H1 (cell line): Measurements from ENCODE around the gene CFAP97. TPM values are rescaled to one million over a fixed set of nuclear protein-coding genes. Genes with fewer than 3 reads are reported as not detected.

Source experiments
- CTCF ChIA-PET: fragments of 300-600 bp; sonication (Branson Sonifier 250); formaldehyde crosslinking; loops from one replicate; lab custom pipeline; 2021; ENCODE audit not compliant: partially characterized antibody; lab: Charles Lee
- POLR2A ChIA-PET: fragments of 300-600 bp; sonication (Branson Sonifier 250); formaldehyde crosslinking; loops from one replicate; lab custom pipeline; 2021; ENCODE audit warnings: inconsistent platforms; ENCODE audit not compliant: partially characterized antibody; lab: Charles Lee
- DNase-seq, 2 experiments: peaks; one replicate each; pipeline versions ENCODE4 v3.0.0 to v3.0.0-alpha.2; 2010 to 2022; ENCODE audit warnings: low spot score in 2 of 2, low read depth in 1 of 2, mixed read lengths in 1 of 2
- FAIRE-seq: peaks from 2 replicates; lab custom pipeline; 2011; peaks lifted over from hg19 to GRCh38; lab: Jason Lieb, UNC
- H2AFZ ChIP-seq: 2 replicates; pipeline ENCODE4 v1.8.1; 2012; ENCODE audit warnings: low read length, inconsistent platforms
- H2AK5ac ChIP-seq: 2 replicates; pipeline ENCODE4 v1.6.1; 2013; ENCODE audit warnings: low read depth, low read length
- H2BK120ac ChIP-seq: replicated peaks from 2 replicates; pipeline ENCODE3; 2013; ENCODE audit warnings: low read depth, low read length, inconsistent platforms
- H2BK12ac ChIP-seq: 2 replicates; pipeline ENCODE4 v1.6.1; 2013; ENCODE audit warnings: low read depth, low read length
- H2BK15ac ChIP-seq: 2 replicates; pipeline ENCODE4 v1.6.1; 2013; ENCODE audit warnings: low read length
- H2BK20ac ChIP-seq: 2 replicates; pipeline ENCODE4 v1.6.1; 2013; ENCODE audit warnings: low read length
- H2BK5ac ChIP-seq: 2 replicates; pipeline ENCODE4 v1.6.1; 2013; ENCODE audit warnings: low read depth, low read length
- H3K14ac ChIP-seq: 2 replicates; pipeline ENCODE4 v1.6.1; 2013; ENCODE audit warnings: inconsistent platforms; ENCODE audit not compliant: insufficient read length
- H3K18ac ChIP-seq: 2 replicates; pipeline ENCODE4 v1.6.1; 2013; ENCODE audit warnings: low read length; ENCODE audit errors: extremely low read depth
- H3K23ac ChIP-seq: 2 replicates; pipeline ENCODE4 v1.6.1; 2013; ENCODE audit warnings: inconsistent platforms; ENCODE audit not compliant: insufficient read length
- H3K23me2 ChIP-seq: 2 replicates; pipeline ENCODE4 v1.6.1; 2013; ENCODE audit warnings: low read depth, low read length
- H3K27ac ChIP-seq: 2 replicates; pipeline ENCODE4 v1.6.1; 2011; ENCODE audit warnings: low read depth, low read length, inconsistent platforms
- H3K27me3 ChIP-seq, 4 experiments: replicated peaks in 1 of 4; 1 replicate in 1 of 4; 2 replicates in 3 of 4; pipeline versions ENCODE4 v1.6.1 to v1.8.1; 2011 to 2013; ENCODE audit warnings: low read length in 3 of 4, mild to moderate bottlenecking in 3 of 4, inconsistent platforms in 2 of 4, mixed read lengths in 2 of 4, moderate library complexity in 1 of 4; ENCODE audit not compliant: control insufficient read depth in 3 of 4, insufficient read depth in 3 of 4; ENCODE audit errors: extremely low read depth in 1 of 4
- H3K36me3 ChIP-seq, 4 experiments: 2 replicates each; pipeline versions ENCODE4 v1.6.1 to v1.8.1; 2011 to 2013; ENCODE audit warnings: mild to moderate bottlenecking in 4 of 4, low read length in 3 of 4, moderate library complexity in 2 of 4, control low read depth in 1 of 4, inconsistent platforms in 1 of 4; ENCODE audit not compliant: insufficient read depth in 4 of 4, control insufficient read depth in 2 of 4
- H3K4ac ChIP-seq: replicated peaks from 2 replicates; pipeline ENCODE3; 2013; ENCODE audit warnings: low read length, low read depth, mixed read lengths, inconsistent platforms; ENCODE audit not compliant: insufficient read length
- H3K4me1 ChIP-seq, 4 experiments: replicated peaks in 1 of 4; 1 replicate in 1 of 4; 2 replicates in 3 of 4; pipeline versions ENCODE4 v1.6.1 to v1.8.1; 2011 to 2013; ENCODE audit warnings: low read length in 3 of 4, inconsistent platforms in 2 of 4, mixed read lengths in 1 of 4; ENCODE audit not compliant: insufficient read depth in 4 of 4, control insufficient read depth in 3 of 4
- H3K4me2 ChIP-seq, 2 experiments: 2 replicates each; pipeline versions ENCODE4 v1.6.1 to v1.8.1; 2011 to 2013; ENCODE audit warnings: low read depth in 2 of 2, low read length in 2 of 2, control low read depth in 1 of 2, inconsistent platforms in 1 of 2, mild to moderate bottlenecking in 1 of 2; ENCODE audit not compliant: insufficient read depth in 1 of 2
- H3K4me3 ChIP-seq, 4 experiments: fragments of 200-600, 300-600 bp in 1 of 4; sonication (generic), shearing (Covaris generic), sonication (Bioruptor Twin) in 1 of 4; 2 replicates each; pipeline versions ENCODE4 v1.5.1 to v1.8.1; 2011 to 2016; ENCODE audit warnings: low read length in 4 of 4, low read depth in 3 of 4, control low read depth in 2 of 4, inconsistent platforms in 2 of 4, mild to moderate bottlenecking in 2 of 4, mixed read lengths in 1 of 4, moderate library complexity in 1 of 4; ENCODE audit not compliant: insufficient read depth in 2 of 4; ENCODE audit errors: extremely low read depth in 1 of 4
- H3K56ac ChIP-seq: replicated peaks from 2 replicates; pipeline ENCODE3; 2013; ENCODE audit warnings: low read depth, mild to moderate bottlenecking, mixed read lengths, low read length, inconsistent platforms; ENCODE audit not compliant: insufficient read length
- H3K79me1 ChIP-seq: 2 replicates; pipeline ENCODE4 v1.6.1; 2013; ENCODE audit warnings: low read depth, low read length, control low read depth
- H3K79me2 ChIP-seq, 2 experiments: 2 replicates each; pipeline versions ENCODE4 v1.6.1 to v1.8.1; 2012 to 2013; ENCODE audit warnings: low read length in 2 of 2, mild to moderate bottlenecking in 2 of 2, inconsistent platforms in 1 of 2; ENCODE audit not compliant: insufficient read depth in 2 of 2, control insufficient read depth in 1 of 2
- H3K9ac ChIP-seq, 4 experiments: replicated peaks in 1 of 4; 1 replicate in 1 of 4; 2 replicates in 3 of 4; pipeline versions ENCODE4 v1.6.1 to v1.8.1; 2011 to 2013; ENCODE audit warnings: low read depth in 3 of 4, low read length in 3 of 4, control low read depth in 2 of 4, mild to moderate bottlenecking in 2 of 4, moderate library complexity in 2 of 4, inconsistent platforms in 1 of 4; ENCODE audit errors: extremely low read depth in 1 of 4
- H3K9me3 ChIP-seq, 2 experiments: 2 replicates each; pipeline versions ENCODE4 v1.6.1 to v1.8.1; 2012 to 2013; ENCODE audit warnings: mild to moderate bottlenecking in 2 of 2, moderate library complexity in 2 of 2, control low read depth in 1 of 2, inconsistent platforms in 1 of 2, low read depth in 1 of 2, low read length in 1 of 2, mixed read lengths in 1 of 2; ENCODE audit not compliant: insufficient read depth in 2 of 2
- H4K20me1 ChIP-seq, 2 experiments: replicated peaks in 1 of 2; 2 replicates each; pipeline versions ENCODE3 to v1.8.1; 2011 to 2013; ENCODE audit warnings: inconsistent platforms in 2 of 2, low read length in 2 of 2, mild to moderate bottlenecking in 1 of 2; ENCODE audit not compliant: insufficient read depth in 2 of 2, control insufficient read depth in 1 of 2
- H4K5ac ChIP-seq: 2 replicates; pipeline ENCODE4 v1.6.1; 2013; ENCODE audit warnings: low read length, low read depth, mixed read lengths, inconsistent platforms; ENCODE audit not compliant: insufficient read length
- H4K8ac ChIP-seq: 2 replicates; pipeline ENCODE4 v1.8.0; 2013; ENCODE audit warnings: mild to moderate bottlenecking, moderate library complexity, low read length, inconsistent platforms; ENCODE audit not compliant: insufficient read depth; ENCODE audit errors: extremely low read depth
- H4K91ac ChIP-seq: replicated peaks from 2 replicates; pipeline ENCODE3; 2013; ENCODE audit warnings: low read length, mixed read lengths, inconsistent platforms; ENCODE audit not compliant: insufficient read length
- CREB1 ChIP-seq: IDR thresholded peaks from 2 replicates; pipeline ENCODE4 v1.6.1; 2012; ENCODE audit warnings: inconsistent platforms
- KDM1A ChIP-seq: fragments of 200-600, 300-600 bp; sonication (generic); IDR thresholded peaks from 2 replicates; pipeline ENCODE4 v1.7.1; 2016; ENCODE audit warnings: mild to moderate bottlenecking, low read length, borderline replicate concordance
- RAD21 ChIP-seq, 2 experiments: IDR thresholded peaks in 1 of 2; conservative IDR thresholded peaks in 1 of 2; 2 replicates each; pipeline ENCODE4 v1.6.1; 2011; ENCODE audit warnings: low read depth in 2 of 2, low read length in 2 of 2, improper control_type of control experiment in 1 of 2, inconsistent platforms in 1 of 2, mild to moderate bottlenecking in 1 of 2, moderate library complexity in 1 of 2
- RXRA ChIP-seq: IDR thresholded peaks from 2 replicates; pipeline ENCODE4 v1.6.1; 2011; ENCODE audit warnings: low read depth, mild to moderate bottlenecking, low read length, moderate library complexity; ENCODE audit not compliant: insufficient read depth
- ZNF274 ChIP-seq: IDR thresholded peaks from 2 replicates; pipeline ENCODE4 v1.7.0; 2012; ENCODE audit warnings: low read length, borderline replicate concordance; ENCODE audit errors: extremely low read depth
- WGBS, 2 experiments: shearing (Covaris generic) in 1 of 2; methylation state at CpG; one replicate each; pipeline versions ENCODE4 v1.1.6 to v1.1.7; 2013 to 2015; ENCODE audit warnings: low lambda C conversion rate in 2 of 2, mixed read lengths in 2 of 2, inconsistent platforms in 1 of 2, low coverage in 1 of 2, missing lambda C conversion rate in 1 of 2; ENCODE audit not compliant: insufficient replicate concordance in 2 of 2, insufficient coverage in 1 of 2, insufficient read length in 1 of 2; ENCODE audit errors: extremely low coverage in 1 of 2, missing lambda C conversion rate in 1 of 2; 5-methylcytosine and 5-hydroxymethylcytosine counted together
- polyA plus RNA-seq, 7 experiments: library from polyadenylated mRNA; depleted of rRNA in 3 of 7; stranded (reverse) in 5 of 7; unstranded in 2 of 7; fragments of >200 nt in 5 of 7; fragments of 200-250 nt in 2 of 7; gene quantifications; 1 replicate in 5 of 7; 2 replicates in 1 of 7; 4 replicates in 1 of 7; pipeline versions ENCODE4 v1.2.1 to v1.2.3, GENCODE V29; 2011 to 2013; ENCODE audit warnings: missing spikeins in 2 of 7, mixed read lengths in 2 of 7
- total RNA-seq: library from RNA; stranded (reverse); fragmentation: NEBNext Ultra II Directional; extraction: Animal tissue kit (Norgen Biotek cat#: 25700); gene quantifications from 2 replicates; pipeline ENCODE4 v1.2.1, GENCODE V29; 2021

Gene CFAP97
- total and polyA plus RNA-seq, 2 of the 8 experiments (the other 6 are each of a cell fraction or from before 2014, with no cell fraction given) = 9.2 to 40.4 TPM

- no peak for FAIRE-seq
- Histone ChIP-seq H4K91ac (no peak overlapping the region), H2BK5ac (no peak overlapping the region), H4K20me1 (peaks cover 0 to 5% of the 10 kb centered on the region in 2 experiments), H2BK12ac (no peak overlapping the region), H3K23me2 (no peaks in the 10 kb centered on the region), H4K5ac (no peak overlapping the region), H3K4me2 (no peak overlapping the region), H3K56ac (no peak overlapping the region), H3K9ac (no peak overlapping the region), H3K23ac (no peak overlapping the region), H3K27me3 (no peaks in the 10 kb centered on the region), H2BK15ac (no peak overlapping the region), H3K27ac (no peak overlapping the region), H3K79me2 (peaks cover 0 to 41% of the 10 kb centered on the region in 2 experiments; a peak in 3 of 4 replicates), H3K4ac (no peak overlapping the region), H3K4me1 (no peaks in the 10 kb centered on the region; a peak in 1 of 7 replicates), H2BK120ac (no peak overlapping the region), H2AK5ac (no peak overlapping the region), H2BK20ac (no peak overlapping the region), H3K79me1 (peaks cover 12% of the 10 kb centered on the region; the same call in 1 of the 2 replicates), H3K9me3 (no peaks in the 10 kb centered on the region), H3K18ac (no peak overlapping the region), H2AFZ (no peak overlapping the region), H3K36me3 (no peaks in the 10 kb centered on the region; a peak in 1 of 8 replicates), H3K14ac (no peak overlapping the region), H3K4me3 (no peak overlapping the region), H4K8ac (no peak overlapping the region)
- WGBS, 2 experiments = 89% methylated on average over 19 of the region's 19 CpGs; no CpG with 5 or more reads in 1 of the 2 experiments
- CTCF ChIA-PET = interaction anchor here (0.9 kb wide), 1 partner anchor 59 kb away, joined by 3 read pairs; no protein-coding TSS in a partner anchor
- TF ChIP-seq RAD21 (IDR thresholded peaks at IDR 0.05 in 1 of 2, conservative IDR thresholded peaks at IDR 0.05 in 1 of 2; ENCODE audit: low read depth in 2 of 2, low read length in 2 of 2) (no peak), CREB1 (no peak), RXRA (no peak), KDM1A (no peak), ZNF274 (no peak)
- POLR2A ChIA-PET = no interaction called here
- no peak for DNase-seq
Measured at GRCh38 chr4:185229021-185229818, 25.4 kb upstream of the CFAP97 start.
